A549 (cell line): ENCODE results near the gene BCL2.

Source experiments
- MYC ChIP-seq: IDR thresholded peaks from 2 replicates; pipeline ENCODE4 v1.6.1; 2012; ENCODE audit warnings: mild to moderate bottlenecking, inconsistent platforms, low read length, improper control_type of control experiment, borderline replicate concordance
- POLR2A ChIP-seq: IDR thresholded peaks from 2 replicates; pipeline ENCODE4 v1.6.1; 2012; ENCODE audit warnings: mild to moderate bottlenecking, low read length
- REST ChIP-seq: fragments of 200-600 bp; sonication (generic); IDR thresholded peaks from 2 replicates; pipeline ENCODE4 v1.6.1; 2016; ENCODE audit warnings: antibody characterized with exemption, mild to moderate bottlenecking, moderate library complexity
- TF ChIP-seq, protein P1 (sequence below): fragments of 450-650 bp; IDR thresholded peaks from 2 replicates; pipeline ENCODE4 v1.6.1; 2014; ENCODE audit warnings: antibody characterized with exemption
- TF ChIP-seq, protein P2 (sequence below): fragments of >200 bp; sonication (Bioruptor Twin); formaldehyde crosslinking; IDR thresholded peaks from 3 replicates; pipeline ENCODE4 v1.5.1; 2016

DNA sequence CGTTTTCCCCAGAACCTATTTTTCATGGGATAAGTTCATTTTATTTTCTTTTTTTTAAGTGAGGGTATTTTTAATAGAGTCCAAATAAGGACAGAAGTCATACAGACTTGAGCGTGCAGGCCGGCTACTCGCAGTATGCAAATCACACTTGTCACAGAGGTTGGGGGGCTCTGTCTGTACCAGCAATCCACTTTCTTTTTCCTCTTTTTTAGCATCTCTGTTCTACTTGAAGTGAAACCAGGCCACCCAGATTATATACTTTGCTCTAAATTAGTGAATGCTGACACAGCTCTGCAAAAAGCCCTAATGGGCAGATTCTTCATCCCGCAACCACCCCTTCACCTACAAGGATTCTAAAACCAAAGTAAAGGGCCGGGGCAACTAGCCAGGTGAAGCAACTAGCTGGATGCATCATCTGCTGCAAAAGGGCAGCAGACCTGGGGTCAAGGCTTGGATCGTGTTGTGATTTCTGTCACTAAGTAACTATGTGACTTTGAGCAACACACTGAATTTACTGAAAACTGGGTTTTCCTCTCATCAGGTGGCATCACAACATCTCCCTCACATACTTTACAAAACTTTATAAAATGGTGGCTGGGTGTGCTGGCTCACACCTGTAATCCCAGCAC is 29.1 kb upstream of the BCL2 start:
- TF ChIP-seq REST (no peak), MYC (no peak), POLR2A (no peak)
- TF ChIP-seq, protein P1, sequence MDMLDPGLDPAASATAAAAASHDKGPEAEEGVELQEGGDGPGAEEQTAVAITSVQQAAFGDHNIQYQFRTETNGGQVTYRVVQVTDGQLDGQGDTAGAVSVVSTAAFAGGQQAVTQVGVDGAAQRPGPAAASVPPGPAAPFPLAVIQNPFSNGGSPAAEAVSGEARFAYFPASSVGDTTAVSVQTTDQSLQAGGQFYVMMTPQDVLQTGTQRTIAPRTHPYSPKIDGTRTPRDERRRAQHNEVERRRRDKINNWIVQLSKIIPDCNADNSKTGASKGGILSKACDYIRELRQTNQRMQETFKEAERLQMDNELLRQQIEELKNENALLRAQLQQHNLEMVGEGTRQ: no peak
- TF ChIP-seq, protein P2, sequence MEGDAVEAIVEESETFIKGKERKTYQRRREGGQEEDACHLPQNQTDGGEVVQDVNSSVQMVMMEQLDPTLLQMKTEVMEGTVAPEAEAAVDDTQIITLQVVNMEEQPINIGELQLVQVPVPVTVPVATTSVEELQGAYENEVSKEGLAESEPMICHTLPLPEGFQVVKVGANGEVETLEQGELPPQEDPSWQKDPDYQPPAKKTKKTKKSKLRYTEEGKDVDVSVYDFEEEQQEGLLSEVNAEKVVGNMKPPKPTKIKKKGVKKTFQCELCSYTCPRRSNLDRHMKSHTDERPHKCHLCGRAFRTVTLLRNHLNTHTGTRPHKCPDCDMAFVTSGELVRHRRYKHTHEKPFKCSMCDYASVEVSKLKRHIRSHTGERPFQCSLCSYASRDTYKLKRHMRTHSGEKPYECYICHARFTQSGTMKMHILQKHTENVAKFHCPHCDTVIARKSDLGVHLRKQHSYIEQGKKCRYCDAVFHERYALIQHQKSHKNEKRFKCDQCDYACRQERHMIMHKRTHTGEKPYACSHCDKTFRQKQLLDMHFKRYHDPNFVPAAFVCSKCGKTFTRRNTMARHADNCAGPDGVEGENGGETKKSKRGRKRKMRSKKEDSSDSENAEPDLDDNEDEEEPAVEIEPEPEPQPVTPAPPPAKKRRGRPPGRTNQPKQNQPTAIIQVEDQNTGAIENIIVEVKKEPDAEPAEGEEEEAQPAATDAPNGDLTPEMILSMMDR: no peak
